Stimulated activated effector memory CD8-positive, alpha-beta T cell treated with anti-CD3 and anti-CD28 coated beads, Interleukin-12 subunit alpha, Interleukin-12 subunit beta, amount 100 ng/mL, for 72 hours (primary cell): ENCODE measurements around the gene ALS2CL.
A peak's percentile ranks its signal among the peaks of the same experiment; 100 is the strongest.
"Not testable (repeated sequence)": the region's sequence is repeated elsewhere in the genome, so short reads cannot be mapped to it uniquely, and the experiment has no call there.

Source experiments
- ATAC-seq: fragments of 150-1000 bp; cut with Tn5 transposase; 2 replicates; pipeline ENCODE4 v1.10.0; 2021
- DNase-seq, 2 donors: peaks; one replicate each; pipeline ENCODE4 v3.0.0; 2021 to 2022; ENCODE audit warnings: low spot score in 2 of 2
- H3K27ac Mint-ChIP-seq: one replicate; pipeline ENCODE4 v1.8.0; 2022; ENCODE audit warnings: mild to moderate bottlenecking, mixed read lengths
- H3K36me3 Mint-ChIP-seq: one replicate; pipeline ENCODE4 v1.8.0; 2022; ENCODE audit warnings: mild to moderate bottlenecking, mixed read lengths
- H3K4me1 Mint-ChIP-seq: one replicate; pipeline ENCODE4 v1.8.0; 2022; ENCODE audit warnings: mixed read lengths
- H3K4me3 Mint-ChIP-seq: one replicate; pipeline ENCODE4 v1.8.0; 2022; ENCODE audit warnings: mild to moderate bottlenecking, mixed read lengths
- H3K9me3 Mint-ChIP-seq: one replicate; pipeline ENCODE4 v1.8.0; 2022; ENCODE audit warnings: mixed read lengths

The ALS2CL gene

DNA sequence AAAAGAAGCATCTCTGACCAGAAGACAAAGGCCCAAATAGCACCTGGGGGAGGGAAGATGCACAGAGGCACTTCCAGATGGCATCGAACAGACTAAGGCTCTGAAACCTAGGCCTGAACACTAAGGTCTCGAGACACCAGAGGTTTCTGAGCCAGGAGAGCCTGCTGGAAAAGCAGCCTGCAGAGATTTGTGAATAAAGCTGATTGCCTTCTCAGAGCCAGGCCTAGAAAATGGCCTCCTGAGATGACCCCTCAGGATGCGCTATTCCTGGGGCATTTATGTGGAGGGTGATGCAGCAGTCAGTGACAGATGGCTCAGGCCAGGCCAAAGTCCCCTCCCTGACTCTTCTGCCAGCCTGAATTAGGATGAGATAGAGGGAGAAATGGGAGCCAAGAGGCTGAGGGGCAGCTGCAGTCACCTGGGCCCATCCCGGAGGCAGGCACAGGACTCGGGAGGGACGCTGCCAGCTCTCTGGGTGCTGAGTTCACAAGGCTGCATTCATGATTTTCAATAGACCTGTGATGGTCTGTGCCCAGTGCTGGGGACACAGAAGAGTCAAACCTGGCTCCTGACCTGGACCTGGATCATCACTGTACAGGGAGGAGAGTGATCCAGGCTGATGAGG is 17.3 kb upstream of the ALS2CL start:
- Mint-ChIP-seq H3K9me3 (no peaks in the 10 kb centered on the region), H3K4me1 (peaks cover 17% of the 10 kb centered on the region), H3K4me3 (no peak overlapping the region), H3K36me3 (no peaks in the 10 kb centered on the region), H3K27ac (peak overlapping the region; percentile 50)
- ATAC-seq (no peak), DNase-seq (no peak)

DNA sequence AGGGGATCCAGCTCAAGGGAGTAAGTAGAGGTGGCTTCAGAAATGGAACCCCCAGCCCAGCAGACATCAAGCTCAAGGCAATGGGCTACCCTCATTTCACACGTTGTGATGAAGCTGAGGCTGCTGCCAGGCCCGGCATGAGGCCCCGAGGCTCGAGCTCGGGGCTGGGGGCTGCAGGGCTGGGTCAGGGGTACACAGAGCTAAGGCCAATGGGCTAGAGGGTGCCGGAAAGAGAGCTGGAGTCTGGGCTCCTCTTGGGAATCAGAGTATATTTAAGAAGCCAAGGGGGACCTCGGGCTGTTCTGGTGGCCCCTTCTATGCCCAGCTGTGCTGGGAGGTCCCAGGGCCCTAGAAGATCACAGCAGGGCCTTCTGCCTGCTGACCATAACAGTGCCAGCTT is 16.8 kb upstream of the ALS2CL start:
- Mint-ChIP-seq H3K9me3 (no peaks in the 10 kb centered on the region), H3K27ac (peak overlapping the region; percentile 29), H3K36me3 (no peaks in the 10 kb centered on the region), H3K4me1 (peaks cover 17% of the 10 kb centered on the region), H3K4me3 (no peak overlapping the region)
- ATAC-seq, result no peak
- no peak for DNase-seq

DNA sequence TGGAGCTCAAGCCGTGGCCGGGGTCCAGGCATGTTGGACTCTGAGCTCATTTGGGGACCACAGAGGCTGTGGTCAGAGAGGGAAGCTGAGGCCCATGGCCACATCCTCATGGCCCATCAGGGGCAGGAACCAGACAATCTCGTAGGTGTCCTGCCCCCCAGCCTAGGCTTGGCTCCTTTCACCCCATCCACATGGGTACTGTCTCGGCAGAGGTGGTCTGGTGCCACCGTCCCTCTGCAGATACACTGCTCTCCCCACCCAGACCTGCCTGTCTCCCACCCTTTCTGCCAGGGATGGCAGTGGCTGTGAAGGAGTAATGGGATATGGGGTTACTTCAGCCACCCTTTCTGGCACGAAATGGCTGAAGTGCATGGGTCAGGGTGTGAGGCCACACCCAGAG is 16.2 kb upstream of the ALS2CL start:
- Mint-ChIP-seq H3K27ac (peak overlapping the region; percentile 29), H3K36me3 (no peaks in the 10 kb centered on the region), H3K4me3 (no peak overlapping the region), H3K4me1 (peaks cover 17% of the 10 kb centered on the region), H3K9me3 (no peaks in the 10 kb centered on the region)
- DNase-seq (no peak), ATAC-seq (no peak)

DNA sequence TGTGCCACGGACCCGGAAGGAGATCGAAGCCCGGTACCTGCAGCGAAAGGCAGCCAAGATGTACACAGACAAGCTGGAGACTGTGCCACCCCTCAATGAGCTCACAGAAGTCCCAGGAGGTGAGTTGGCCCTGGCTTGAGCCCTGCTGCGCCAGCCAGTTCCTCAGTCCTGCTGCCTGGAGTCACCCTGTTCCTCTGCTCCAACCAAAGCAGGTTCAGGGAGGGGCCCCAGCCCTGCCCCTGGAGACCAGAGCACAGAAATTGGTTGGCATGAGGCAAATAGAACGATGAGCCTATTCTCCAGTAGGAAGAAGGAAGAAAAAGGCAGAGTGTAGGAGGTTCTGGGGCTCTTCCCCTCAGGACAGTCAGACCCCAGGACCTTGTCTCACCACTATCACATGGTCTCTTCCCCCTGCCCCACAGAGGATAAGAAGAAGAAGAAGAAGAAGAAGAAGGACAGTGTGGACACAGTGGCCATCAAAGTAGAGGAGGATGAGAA is 15.7 kb upstream of the ALS2CL start:
- H3K9me3 Mint-ChIP-seq, result no peaks in the 10 kb centered on the region
- ATAC-seq (no peak), DNase-seq (no peak)
- no peaks in the 10 kb centered on the region for H3K36me3 Mint-ChIP-seq
- no peak overlapping the region for H3K4me3 Mint-ChIP-seq
- H3K4me1 Mint-ChIP-seq, result peaks cover 15% of the 10 kb centered on the region
- peak overlapping the region; percentile 29 for H3K27ac Mint-ChIP-seq

DNA sequence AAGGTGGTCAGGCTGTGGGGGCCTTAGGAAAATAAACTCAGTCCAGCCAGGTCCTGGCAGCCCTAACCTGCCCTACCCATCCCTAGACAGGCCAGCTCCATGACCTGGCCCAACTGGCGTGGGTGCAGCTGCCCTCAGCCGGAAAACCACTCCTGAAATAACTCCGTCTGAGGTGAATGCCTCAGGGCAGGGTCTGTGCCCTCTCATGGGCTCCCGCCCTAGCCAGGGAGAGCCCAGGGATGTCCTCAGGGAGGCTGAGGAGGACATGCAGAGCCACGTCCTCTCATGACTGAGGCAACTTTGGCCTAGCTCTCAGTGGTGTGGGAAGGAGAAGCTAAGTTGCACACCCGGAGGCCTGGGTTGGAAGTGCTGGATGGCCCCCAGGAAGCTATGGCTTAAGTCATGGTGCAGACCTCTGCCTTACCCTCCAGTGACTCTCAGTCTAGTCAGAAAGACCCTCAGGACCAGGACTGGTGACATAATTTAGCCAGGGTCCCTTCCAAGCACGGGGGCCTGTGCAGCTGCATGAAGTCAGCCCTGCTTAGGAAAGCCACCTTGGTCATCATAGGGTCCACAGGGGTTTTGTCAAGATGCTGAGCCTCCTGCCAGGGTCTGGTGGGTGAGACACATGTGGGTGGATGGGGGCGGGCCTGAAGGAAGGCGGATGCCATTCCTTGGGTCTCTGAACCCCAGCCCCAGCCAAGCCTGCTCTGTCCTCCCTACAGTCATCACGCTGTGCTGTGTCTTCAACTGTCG is 15.1 kb upstream of the ALS2CL start:
- no peak for ATAC-seq
- Mint-ChIP-seq H3K9me3 (no peaks in the 10 kb centered on the region), H3K27ac (no peak overlapping the region), H3K4me1 (peaks cover 9% of the 10 kb centered on the region), H3K4me3 (no peak overlapping the region), H3K36me3 (no peaks in the 10 kb centered on the region)
- no peak for DNase-seq

DNA sequence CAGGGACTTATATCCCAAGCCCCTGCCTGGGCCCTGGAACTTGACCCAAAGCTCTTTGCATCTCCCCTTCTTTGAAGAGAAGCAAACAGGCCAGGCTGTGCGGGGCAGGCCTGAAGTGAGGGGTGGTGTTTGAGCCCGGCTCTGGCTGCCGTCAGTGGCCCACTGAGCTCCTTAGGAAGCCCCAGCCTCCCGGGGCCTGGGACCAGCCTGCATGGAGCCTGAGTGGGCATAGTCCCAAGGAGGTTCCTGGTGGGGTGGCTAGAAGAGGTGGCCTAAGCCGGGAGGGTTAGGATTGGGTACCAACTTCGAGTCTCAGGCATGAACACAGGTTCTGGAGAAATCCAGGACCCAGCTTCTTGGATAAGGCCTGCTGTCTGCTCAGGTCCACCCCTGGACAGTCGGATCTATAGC is 14.1 kb upstream of the ALS2CL start:
- H3K36me3 Mint-ChIP-seq, result no peaks in the 10 kb centered on the region
- no peaks in the 10 kb centered on the region for H3K4me1 Mint-ChIP-seq
- H3K4me3 Mint-ChIP-seq, result no peak overlapping the region
- ATAC-seq (no peak), DNase-seq (no peak)
- H3K27ac Mint-ChIP-seq, result no peak overlapping the region
- no peaks in the 10 kb centered on the region for H3K9me3 Mint-ChIP-seq

DNA sequence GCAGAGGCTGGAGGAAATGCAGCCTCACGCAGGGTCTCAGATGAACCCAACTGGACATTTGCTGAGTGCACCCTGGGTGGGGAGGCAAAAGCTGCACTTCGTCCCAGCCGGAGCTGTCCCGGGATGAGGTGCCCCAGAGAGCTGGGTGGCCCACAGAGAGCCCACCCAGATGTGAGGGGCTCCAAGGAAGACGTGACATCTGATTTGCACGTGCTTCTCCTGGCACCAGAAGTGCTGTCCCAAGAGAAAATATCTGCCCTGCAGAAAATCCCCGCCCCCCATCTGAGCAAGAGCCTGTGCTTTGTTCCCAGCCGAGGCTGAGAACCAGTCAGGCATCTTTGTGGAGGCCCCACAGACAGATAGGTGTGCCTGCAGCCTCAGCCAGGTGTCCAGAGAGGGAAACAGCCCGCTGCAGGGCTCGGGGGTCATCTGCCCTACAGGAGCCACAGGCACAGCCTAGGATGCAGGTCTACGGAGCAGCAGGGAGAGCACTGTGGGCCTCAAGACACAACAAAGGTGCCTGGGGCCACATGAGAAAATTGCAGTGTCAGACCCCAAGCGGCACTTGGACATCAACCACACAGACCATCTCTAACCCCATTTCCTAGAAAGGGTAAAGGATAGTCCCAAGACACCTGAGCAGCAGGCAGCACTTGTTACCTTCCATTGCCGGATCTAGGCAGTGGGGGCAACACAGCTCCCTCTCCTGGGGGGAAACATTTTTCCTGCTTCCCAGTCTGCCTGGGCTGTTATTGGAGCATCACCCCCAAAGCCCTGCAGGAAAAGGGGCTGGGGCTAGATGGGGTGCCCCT is 13.5 kb upstream of the ALS2CL start:
- ATAC-seq (no peak), DNase-seq (no peak)
- no peaks in the 10 kb centered on the region for H3K9me3 Mint-ChIP-seq
- no peaks in the 10 kb centered on the region for H3K4me1 Mint-ChIP-seq
- no peak overlapping the region for H3K27ac Mint-ChIP-seq
- H3K4me3 Mint-ChIP-seq, result no peak overlapping the region
- no peaks in the 10 kb centered on the region for H3K36me3 Mint-ChIP-seq

DNA sequence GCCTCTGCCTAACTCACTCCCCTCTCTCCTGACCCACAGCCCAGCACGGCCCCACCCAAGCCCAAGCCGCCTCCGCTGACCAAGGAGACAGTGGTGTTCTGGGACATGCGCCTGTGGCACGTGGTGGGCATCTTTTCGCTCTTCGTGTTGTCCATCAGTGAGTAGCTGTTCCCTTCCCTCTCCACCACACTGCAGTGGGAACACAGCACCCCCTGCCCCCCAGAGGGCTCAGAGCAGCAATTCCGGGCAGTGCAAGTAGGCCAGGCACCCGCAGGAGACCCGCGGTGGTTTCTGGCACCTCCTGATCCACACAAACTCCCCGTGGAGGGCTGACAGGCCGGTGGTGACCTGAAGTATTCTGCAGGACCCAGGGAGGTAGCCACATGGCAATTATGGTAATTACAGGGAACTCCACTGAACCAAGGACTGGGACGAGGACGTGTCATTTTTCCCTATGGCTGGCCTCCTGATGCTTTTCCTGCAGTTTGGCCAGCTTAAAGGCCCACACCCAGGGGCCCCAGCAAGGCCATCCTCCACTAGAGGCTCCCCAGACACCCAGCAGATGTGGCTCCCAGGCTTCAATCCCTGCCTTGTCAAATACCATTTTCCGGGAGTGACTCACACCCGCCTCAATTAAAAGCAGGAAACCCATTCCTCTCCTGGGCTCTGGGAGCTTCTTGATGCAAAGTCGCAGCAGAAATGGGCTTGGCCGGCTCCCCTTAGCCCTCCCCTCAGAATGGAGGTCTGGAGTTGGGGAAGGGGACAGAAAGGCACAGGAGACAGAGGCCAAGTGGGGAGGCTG is 12.5 kb upstream of the ALS2CL start:
- no peak for DNase-seq
- H3K4me1 Mint-ChIP-seq, result no peaks in the 10 kb centered on the region
- ATAC-seq, result no peak
- H3K36me3 Mint-ChIP-seq, result no peaks in the 10 kb centered on the region
- no peak overlapping the region for H3K4me3 Mint-ChIP-seq
- no peaks in the 10 kb centered on the region for H3K9me3 Mint-ChIP-seq
- no peak overlapping the region for H3K27ac Mint-ChIP-seq

DNA sequence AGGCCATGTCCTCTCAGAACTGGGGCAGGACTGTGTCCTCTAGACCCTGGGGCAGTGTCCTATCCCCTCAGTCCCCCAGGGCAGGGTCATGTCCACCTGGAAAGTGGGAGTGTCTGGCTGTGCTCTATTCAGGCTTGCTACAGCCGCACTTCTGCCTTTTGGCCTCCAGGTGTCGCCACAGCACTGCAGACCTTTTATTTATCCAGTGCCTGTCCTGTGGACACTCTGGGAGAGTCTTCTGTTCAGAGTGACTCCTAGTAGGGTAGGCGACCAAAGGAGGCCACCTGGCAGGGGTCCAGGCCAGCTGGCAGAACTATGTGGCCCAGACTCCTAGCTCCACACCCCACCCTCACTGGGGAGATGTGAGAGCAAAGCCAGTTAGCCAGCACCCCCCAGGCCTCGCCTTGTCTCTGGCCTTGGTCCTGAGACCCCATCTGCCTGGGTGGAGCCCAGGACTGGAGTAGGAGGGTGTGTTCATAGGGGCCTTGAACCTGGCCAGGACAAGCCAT is 11.6 kb upstream of the ALS2CL start:
- peak; percentile 76 for ATAC-seq
- DNase-seq, result peak; percentile 60 to 84
- Mint-ChIP-seq H3K9me3 (no peaks in the 10 kb centered on the region), H3K4me3 (no peak overlapping the region), H3K36me3 (no peaks in the 10 kb centered on the region), H3K27ac (no peak overlapping the region), H3K4me1 (no peaks in the 10 kb centered on the region)

DNA sequence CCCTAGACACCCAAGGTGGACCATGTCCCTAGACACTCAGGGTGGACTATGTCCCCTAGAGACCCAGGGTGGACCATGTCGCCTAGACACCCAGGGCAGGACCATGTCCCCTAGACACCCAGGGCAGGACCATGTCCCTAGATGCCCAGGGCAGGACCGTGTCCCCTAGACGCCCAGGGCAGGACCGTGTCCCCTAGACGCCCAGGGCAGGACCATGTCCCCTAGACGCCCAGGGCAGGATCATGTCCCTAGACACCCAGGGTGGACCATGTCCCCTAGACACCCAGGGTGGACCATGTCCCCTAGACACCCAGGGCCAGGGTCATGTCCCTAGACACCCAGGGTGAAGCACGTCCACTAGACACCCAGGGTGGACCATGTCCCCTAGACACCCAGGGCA is 10.9 kb upstream of the ALS2CL start:
- DNase-seq, H3K4me3 Mint-ChIP-seq, H3K27ac Mint-ChIP-seq, ATAC-seq, H3K36me3 Mint-ChIP-seq, H3K4me1 Mint-ChIP-seq, H3K9me3 Mint-ChIP-seq: not testable (repeated sequence)

DNA sequence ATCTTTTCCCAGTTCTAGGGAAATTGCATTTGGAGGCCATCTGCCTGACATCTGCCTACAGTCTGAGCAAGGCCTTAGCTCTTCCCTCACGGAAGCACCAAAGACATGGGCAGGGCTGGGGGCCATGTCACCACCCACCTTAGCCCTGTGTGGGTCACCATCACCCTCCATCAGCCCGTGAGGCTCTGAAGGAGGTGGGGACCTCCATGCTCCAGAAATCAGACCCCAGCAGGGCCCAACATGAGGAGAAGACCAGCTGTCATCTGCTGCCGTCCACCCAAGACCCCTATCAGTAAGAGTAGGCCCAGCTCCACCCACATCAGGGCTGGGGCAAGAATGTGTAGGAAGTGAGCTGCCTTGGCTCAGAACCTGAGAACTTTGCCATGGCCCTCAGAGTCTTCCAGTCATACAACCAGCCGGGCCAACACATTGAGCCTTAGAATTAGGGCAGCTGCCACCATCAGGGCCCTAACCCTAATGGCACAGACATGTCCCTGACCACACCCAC is 9.6 kb upstream of the ALS2CL start:
- no peak for DNase-seq
- no peak overlapping the region for H3K4me3 Mint-ChIP-seq
- no peak overlapping the region for H3K27ac Mint-ChIP-seq
- H3K9me3 Mint-ChIP-seq, result no peaks in the 10 kb centered on the region
- no peaks in the 10 kb centered on the region for H3K36me3 Mint-ChIP-seq
- no peaks in the 10 kb centered on the region for H3K4me1 Mint-ChIP-seq
- ATAC-seq, result no peak

DNA sequence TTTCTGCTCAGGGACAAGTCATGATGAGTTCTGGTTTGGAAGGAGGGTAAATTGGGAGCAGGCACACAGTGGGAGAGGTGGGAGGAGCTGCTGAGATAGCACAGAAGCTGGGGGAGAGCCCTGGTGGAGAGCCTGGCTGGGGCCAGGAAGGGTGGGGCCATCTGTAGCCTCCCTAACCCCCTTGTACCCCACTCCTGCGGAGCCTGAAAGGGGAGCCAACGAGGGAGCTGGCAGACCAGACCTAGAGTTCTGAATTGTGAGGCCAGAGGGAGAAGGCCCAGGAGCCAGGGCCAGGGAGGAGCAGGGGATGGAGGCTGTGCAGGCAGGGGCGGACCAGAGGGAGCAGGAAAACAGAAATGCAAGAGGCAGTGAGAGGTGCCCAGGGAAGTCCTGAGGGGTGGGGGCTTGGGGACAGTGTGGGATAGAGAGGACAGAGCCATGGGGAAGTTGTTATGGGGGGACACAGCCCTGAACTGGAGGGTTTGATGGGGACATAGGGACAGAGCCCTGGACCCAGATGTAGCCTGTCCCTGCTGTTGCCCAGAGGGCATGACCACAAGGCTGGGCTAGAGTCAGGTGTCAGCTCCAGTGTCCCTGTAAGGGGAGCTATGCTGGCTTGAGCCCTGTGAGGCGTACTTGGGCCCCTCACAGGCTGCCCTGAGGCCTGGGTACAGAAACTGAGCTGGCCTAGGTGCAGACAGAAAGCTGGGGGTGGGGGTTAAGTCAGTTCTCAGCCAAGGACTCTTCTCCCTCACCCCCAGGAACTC is 8.9 kb upstream of the ALS2CL start:
- no peak overlapping the region for H3K4me3 Mint-ChIP-seq
- no peak for DNase-seq
- ATAC-seq, result no peak
- no peak overlapping the region for H3K27ac Mint-ChIP-seq
- no peaks in the 10 kb centered on the region for H3K9me3 Mint-ChIP-seq
- no peaks in the 10 kb centered on the region for H3K36me3 Mint-ChIP-seq
- H3K4me1 Mint-ChIP-seq, result no peaks in the 10 kb centered on the region

DNA sequence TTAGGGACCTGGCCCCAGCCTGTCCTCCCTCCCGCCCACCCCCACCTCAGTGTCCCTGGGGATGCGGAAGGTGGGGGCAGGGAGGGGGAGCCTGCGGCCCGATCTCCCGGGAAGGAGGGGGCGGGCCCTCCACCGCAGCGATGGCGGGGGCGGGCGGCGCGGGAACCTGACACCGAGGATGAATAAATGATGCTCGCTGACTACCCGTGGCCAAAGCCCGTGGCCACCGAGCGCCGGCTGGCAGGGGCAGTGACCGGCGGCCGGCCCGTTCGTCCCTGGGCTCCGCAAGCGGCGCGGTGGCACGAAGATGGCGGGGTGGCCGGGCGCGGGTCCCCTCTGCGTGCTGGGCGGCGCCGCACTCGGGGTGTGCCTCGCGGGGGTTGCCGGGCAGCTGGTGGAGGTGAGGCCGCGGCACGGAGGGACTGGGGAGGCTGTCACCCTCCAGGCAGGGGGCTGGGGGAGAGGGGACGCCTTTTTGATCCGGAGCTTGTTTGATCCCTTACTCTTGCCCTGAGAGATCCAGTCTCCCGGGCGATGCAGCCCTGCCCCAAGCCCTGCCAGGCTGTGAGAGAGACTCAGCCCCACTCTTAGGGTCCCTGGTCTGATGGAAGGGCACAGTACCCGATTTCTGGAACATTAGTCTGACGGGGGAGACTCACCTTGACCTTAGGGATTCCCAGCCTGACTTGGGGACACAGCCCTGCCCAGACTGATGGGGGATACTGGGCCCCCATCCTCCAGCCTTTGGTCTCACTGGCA is 7.9 kb upstream of the ALS2CL start, which contains the start of gene TMIE:
TMIE (plus strand) TSS at position 212 of the 759 bp plus-strand sequence; CDS start at position 308, 96 bp downstream.
- Mint-ChIP-seq H3K4me3 (no peak within 1 kb of the TSS), H3K9me3 (no peaks in the 10 kb centered on the region), H3K27ac (no peak within 1 kb of the TSS), H3K4me1 (no peaks in the 10 kb centered on the region), H3K36me3 (no peaks in the 10 kb centered on the region)
- DNase-seq, result no peak
- ATAC-seq, result no peak
